H1 (cell line): ENCODE measurements around the gene CTDNEP1. TPM values are rescaled to one million over a fixed set of nuclear protein-coding genes. Genes with fewer than 3 reads are reported as not detected.

Experiments used
- CTCF ChIA-PET: fragments of 300-600 bp; sonication (Branson Sonifier 250); formaldehyde crosslinking; loops from one replicate; lab custom pipeline; 2021; ENCODE audit not compliant: partially characterized antibody; lab: Charles Lee
- POLR2A ChIA-PET: fragments of 300-600 bp; sonication (Branson Sonifier 250); formaldehyde crosslinking; loops from one replicate; lab custom pipeline; 2021; ENCODE audit warnings: inconsistent platforms; ENCODE audit not compliant: partially characterized antibody; lab: Charles Lee
- DNase-seq, 2 experiments: peaks; one replicate each; pipeline versions ENCODE4 v3.0.0 to v3.0.0-alpha.2; 2010 to 2022; ENCODE audit warnings: low spot score in 2 of 2, low read depth in 1 of 2, mixed read lengths in 1 of 2
- FAIRE-seq: peaks from 2 replicates; lab custom pipeline; 2011; peaks lifted over from hg19 to GRCh38; lab: Jason Lieb, UNC
- H2AFZ ChIP-seq: 2 replicates; pipeline ENCODE4 v1.8.1; 2012; ENCODE audit warnings: low read length, inconsistent platforms
- H2AK5ac ChIP-seq: 2 replicates; pipeline ENCODE4 v1.6.1; 2013; ENCODE audit warnings: low read depth, low read length
- H2BK120ac ChIP-seq: replicated peaks from 2 replicates; pipeline ENCODE3; 2013; ENCODE audit warnings: low read depth, low read length, inconsistent platforms
- H2BK12ac ChIP-seq: 2 replicates; pipeline ENCODE4 v1.6.1; 2013; ENCODE audit warnings: low read depth, low read length
- H2BK15ac ChIP-seq: 2 replicates; pipeline ENCODE4 v1.6.1; 2013; ENCODE audit warnings: low read length
- H2BK20ac ChIP-seq: 2 replicates; pipeline ENCODE4 v1.6.1; 2013; ENCODE audit warnings: low read length
- H2BK5ac ChIP-seq: 2 replicates; pipeline ENCODE4 v1.6.1; 2013; ENCODE audit warnings: low read depth, low read length
- H3K14ac ChIP-seq: 2 replicates; pipeline ENCODE4 v1.6.1; 2013; ENCODE audit warnings: inconsistent platforms; ENCODE audit not compliant: insufficient read length
- H3K18ac ChIP-seq: 2 replicates; pipeline ENCODE4 v1.6.1; 2013; ENCODE audit warnings: low read length; ENCODE audit errors: extremely low read depth
- H3K23ac ChIP-seq: 2 replicates; pipeline ENCODE4 v1.6.1; 2013; ENCODE audit warnings: inconsistent platforms; ENCODE audit not compliant: insufficient read length
- H3K23me2 ChIP-seq: 2 replicates; pipeline ENCODE4 v1.6.1; 2013; ENCODE audit warnings: low read depth, low read length
- H3K27ac ChIP-seq: 2 replicates; pipeline ENCODE4 v1.6.1; 2011; ENCODE audit warnings: low read depth, low read length, inconsistent platforms
- H3K27me3 ChIP-seq, 4 experiments: replicated peaks in 1 of 4; 1 replicate in 1 of 4; 2 replicates in 3 of 4; pipeline versions ENCODE4 v1.6.1 to v1.8.1; 2011 to 2013; ENCODE audit warnings: low read length in 3 of 4, mild to moderate bottlenecking in 3 of 4, inconsistent platforms in 2 of 4, mixed read lengths in 2 of 4, moderate library complexity in 1 of 4; ENCODE audit not compliant: control insufficient read depth in 3 of 4, insufficient read depth in 3 of 4; ENCODE audit errors: extremely low read depth in 1 of 4
- H3K36me3 ChIP-seq, 4 experiments: 2 replicates each; pipeline versions ENCODE4 v1.6.1 to v1.8.1; 2011 to 2013; ENCODE audit warnings: mild to moderate bottlenecking in 4 of 4, low read length in 3 of 4, moderate library complexity in 2 of 4, control low read depth in 1 of 4, inconsistent platforms in 1 of 4; ENCODE audit not compliant: insufficient read depth in 4 of 4, control insufficient read depth in 2 of 4
- H3K4ac ChIP-seq: replicated peaks from 2 replicates; pipeline ENCODE3; 2013; ENCODE audit warnings: low read length, low read depth, mixed read lengths, inconsistent platforms; ENCODE audit not compliant: insufficient read length
- H3K4me1 ChIP-seq, 4 experiments: replicated peaks in 1 of 4; 1 replicate in 1 of 4; 2 replicates in 3 of 4; pipeline versions ENCODE4 v1.6.1 to v1.8.1; 2011 to 2013; ENCODE audit warnings: low read length in 3 of 4, inconsistent platforms in 2 of 4, mixed read lengths in 1 of 4; ENCODE audit not compliant: insufficient read depth in 4 of 4, control insufficient read depth in 3 of 4
- H3K4me2 ChIP-seq, 2 experiments: 2 replicates each; pipeline versions ENCODE4 v1.6.1 to v1.8.1; 2011 to 2013; ENCODE audit warnings: low read depth in 2 of 2, low read length in 2 of 2, control low read depth in 1 of 2, inconsistent platforms in 1 of 2, mild to moderate bottlenecking in 1 of 2; ENCODE audit not compliant: insufficient read depth in 1 of 2
- H3K4me3 ChIP-seq, 4 experiments: fragments of 200-600, 300-600 bp in 1 of 4; sonication (generic), shearing (Covaris generic), sonication (Bioruptor Twin) in 1 of 4; 2 replicates each; pipeline versions ENCODE4 v1.5.1 to v1.8.1; 2011 to 2016; ENCODE audit warnings: low read length in 4 of 4, low read depth in 3 of 4, control low read depth in 2 of 4, inconsistent platforms in 2 of 4, mild to moderate bottlenecking in 2 of 4, mixed read lengths in 1 of 4, moderate library complexity in 1 of 4; ENCODE audit not compliant: insufficient read depth in 2 of 4; ENCODE audit errors: extremely low read depth in 1 of 4
- H3K56ac ChIP-seq: replicated peaks from 2 replicates; pipeline ENCODE3; 2013; ENCODE audit warnings: low read depth, mild to moderate bottlenecking, mixed read lengths, low read length, inconsistent platforms; ENCODE audit not compliant: insufficient read length
- H3K79me1 ChIP-seq: 2 replicates; pipeline ENCODE4 v1.6.1; 2013; ENCODE audit warnings: low read depth, low read length, control low read depth
- H3K79me2 ChIP-seq, 2 experiments: 2 replicates each; pipeline versions ENCODE4 v1.6.1 to v1.8.1; 2012 to 2013; ENCODE audit warnings: low read length in 2 of 2, mild to moderate bottlenecking in 2 of 2, inconsistent platforms in 1 of 2; ENCODE audit not compliant: insufficient read depth in 2 of 2, control insufficient read depth in 1 of 2
- H3K9ac ChIP-seq, 4 experiments: replicated peaks in 1 of 4; 1 replicate in 1 of 4; 2 replicates in 3 of 4; pipeline versions ENCODE4 v1.6.1 to v1.8.1; 2011 to 2013; ENCODE audit warnings: low read depth in 3 of 4, low read length in 3 of 4, control low read depth in 2 of 4, mild to moderate bottlenecking in 2 of 4, moderate library complexity in 2 of 4, inconsistent platforms in 1 of 4; ENCODE audit errors: extremely low read depth in 1 of 4
- H3K9me3 ChIP-seq, 2 experiments: 2 replicates each; pipeline versions ENCODE4 v1.6.1 to v1.8.1; 2012 to 2013; ENCODE audit warnings: mild to moderate bottlenecking in 2 of 2, moderate library complexity in 2 of 2, control low read depth in 1 of 2, inconsistent platforms in 1 of 2, low read depth in 1 of 2, low read length in 1 of 2, mixed read lengths in 1 of 2; ENCODE audit not compliant: insufficient read depth in 2 of 2
- H4K20me1 ChIP-seq, 2 experiments: replicated peaks in 1 of 2; 2 replicates each; pipeline versions ENCODE3 to v1.8.1; 2011 to 2013; ENCODE audit warnings: inconsistent platforms in 2 of 2, low read length in 2 of 2, mild to moderate bottlenecking in 1 of 2; ENCODE audit not compliant: insufficient read depth in 2 of 2, control insufficient read depth in 1 of 2
- H4K5ac ChIP-seq: 2 replicates; pipeline ENCODE4 v1.6.1; 2013; ENCODE audit warnings: low read length, low read depth, mixed read lengths, inconsistent platforms; ENCODE audit not compliant: insufficient read length
- H4K8ac ChIP-seq: 2 replicates; pipeline ENCODE4 v1.8.0; 2013; ENCODE audit warnings: mild to moderate bottlenecking, moderate library complexity, low read length, inconsistent platforms; ENCODE audit not compliant: insufficient read depth; ENCODE audit errors: extremely low read depth
- H4K91ac ChIP-seq: replicated peaks from 2 replicates; pipeline ENCODE3; 2013; ENCODE audit warnings: low read length, mixed read lengths, inconsistent platforms; ENCODE audit not compliant: insufficient read length
- ASH2L ChIP-seq: fragments of 200-600, 300-600 bp; sonication (generic); IDR thresholded peaks from one replicate; pipeline ENCODE4 v1.7.1; 2017; ENCODE audit warnings: low read length
- BRCA1 ChIP-seq: IDR thresholded peaks from 2 replicates; pipeline ENCODE4 v1.6.1; 2012; ENCODE audit warnings: low read depth, low read length, improper control_type of control experiment
- FOSL1 ChIP-seq: IDR thresholded peaks from 2 replicates; pipeline ENCODE4 v1.6.1; 2011; ENCODE audit warnings: mild to moderate bottlenecking, low read depth, low read length, moderate library complexity; ENCODE audit not compliant: insufficient read depth
- KDM5A ChIP-seq: fragments of 200-600 bp; IDR thresholded peaks from 2 replicates; pipeline ENCODE4 v1.7.1; 2012; ENCODE audit warnings: mild to moderate bottlenecking, low read length, inconsistent platforms, mixed read lengths
- SIN3A ChIP-seq, 2 experiments: IDR thresholded peaks in 1 of 2; conservative IDR thresholded peaks in 1 of 2; 2 replicates each; pipeline ENCODE4 v1.6.1; 2011 to 2012; ENCODE audit warnings: low read length in 2 of 2, improper control_type of control experiment in 1 of 2, low read depth in 1 of 2, mild to moderate bottlenecking in 1 of 2
- TCF12 ChIP-seq: IDR thresholded peaks from 2 replicates; pipeline ENCODE4 v1.6.1; 2011; ENCODE audit warnings: low read depth, mild to moderate bottlenecking, low read length
- WGBS, 2 experiments: shearing (Covaris generic) in 1 of 2; methylation state at CpG; one replicate each; pipeline versions ENCODE4 v1.1.6 to v1.1.7; 2013 to 2015; ENCODE audit warnings: low lambda C conversion rate in 2 of 2, mixed read lengths in 2 of 2, inconsistent platforms in 1 of 2, low coverage in 1 of 2, missing lambda C conversion rate in 1 of 2; ENCODE audit not compliant: insufficient replicate concordance in 2 of 2, insufficient coverage in 1 of 2, insufficient read length in 1 of 2; ENCODE audit errors: extremely low coverage in 1 of 2, missing lambda C conversion rate in 1 of 2; 5-methylcytosine and 5-hydroxymethylcytosine counted together
- polyA plus RNA-seq, 7 experiments: library from polyadenylated mRNA; depleted of rRNA in 3 of 7; stranded (reverse) in 5 of 7; unstranded in 2 of 7; fragments of >200 nt in 5 of 7; fragments of 200-250 nt in 2 of 7; gene quantifications; 1 replicate in 5 of 7; 2 replicates in 1 of 7; 4 replicates in 1 of 7; pipeline versions ENCODE4 v1.2.1 to v1.2.3, GENCODE V29; 2011 to 2013; ENCODE audit warnings: missing spikeins in 2 of 7, mixed read lengths in 2 of 7
- total RNA-seq: library from RNA; stranded (reverse); fragmentation: NEBNext Ultra II Directional; extraction: Animal tissue kit (Norgen Biotek cat#: 25700); gene quantifications from 2 replicates; pipeline ENCODE4 v1.2.1, GENCODE V29; 2021
- TF ChIP-seq, protein P1 (sequence below): IDR thresholded peaks from 2 replicates; pipeline ENCODE4 v1.6.1; 2012; ENCODE audit warnings: low read length, inconsistent platforms

CTDNEP1 gene
- total and polyA plus RNA-seq, 2 of the 8 experiments (the other 6 are each of a cell fraction or from before 2014, with no cell fraction given) = 114 to 123 TPM

DNA sequence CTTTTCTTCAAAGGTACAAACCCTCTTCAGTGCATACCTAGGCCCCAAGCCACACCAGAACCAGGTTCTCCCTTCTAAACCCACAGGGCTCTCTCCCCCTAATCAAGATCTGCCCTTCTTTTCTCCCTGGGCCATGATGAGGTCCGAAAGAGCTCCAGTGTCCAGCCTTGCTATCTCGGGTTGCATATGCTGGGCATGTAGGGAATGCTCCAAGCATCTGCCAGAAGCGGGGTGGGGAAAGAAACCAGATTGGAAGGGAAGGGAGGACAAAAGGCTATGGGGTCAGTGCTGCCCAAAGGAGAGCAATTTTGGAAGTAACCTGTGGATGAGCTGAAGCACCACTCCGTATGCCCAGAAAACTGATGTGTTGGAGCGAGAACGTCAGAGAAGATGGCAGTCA lies 2.3 kb downstream of the CTDNEP1 start:
- Histone ChIP-seq H3K4me1 (peaks cover 3 to 12% (median 5%) of the 10 kb centered on the region in 4 experiments), H3K36me3 (peaks cover 9 to 25% (median 20%) of the 10 kb centered on the region in 4 experiments; a peak in 7 of 8 replicates), H3K4me2 (peak overlapping the region in 1 of 2 experiments; percentile 99; a peak in 1 of 4 replicates), H2BK20ac (no peak overlapping the region), H3K56ac (no peak overlapping the region), H3K79me2 (peaks cover 23 to 54% of the 10 kb centered on the region in 2 experiments), H2BK15ac (no peak overlapping the region), H3K9me3 (no peaks in the 10 kb centered on the region), H2BK120ac (no peak overlapping the region), H2AFZ (no peak overlapping the region), H4K91ac (no peak overlapping the region), H3K4me3 (no peak overlapping the region), H3K23ac (no peak overlapping the region), H3K79me1 (peaks cover 16% of the 10 kb centered on the region), H3K23me2 (peaks cover 7% of the 10 kb centered on the region), H4K20me1 (peaks cover 4 to 9% of the 10 kb centered on the region in 2 experiments), H4K8ac (no peak overlapping the region), H2BK12ac (no peak overlapping the region), H2AK5ac (no peak overlapping the region), H3K14ac (no peak overlapping the region), H2BK5ac (0 out of 2 replicates have a peak overlapping the region, but pooled peaks have one; percentile 44), H3K27ac (no peak overlapping the region), H4K5ac (no peak overlapping the region), H3K27me3 (no peaks in the 10 kb centered on the region), H3K18ac (no peak overlapping the region), H3K4ac (no peak overlapping the region), H3K9ac (peak overlapping the region in 1 of 4 experiments; percentile 14; a peak in 1 of 7 replicates)
- ChIA-PET POLR2A (interaction anchor here (0.9 to 8.3 kb wide), 11 partner anchors 8 to 66 kb away, joined by 3 to 121 read pairs (median 4); partner anchors contain the start of genes ACADVL, CLDN7, DLG4 and DVL2), CTCF (interaction anchor here (0.6 to 1.4 kb wide), 4 partner anchors 11 to 515 kb away, joined by 3 to 7 read pairs (median 4); partner anchors contain the start of gene SLC2A4)
- FAIRE-seq (no peak), DNase-seq (no peak)
- WGBS, 2 experiments = 91% methylated on average over 6 of the region's 6 CpGs; no CpG with 5 or more reads in 1 of the 2 experiments
- TF ChIP-seq TCF12 = no peak
- TF ChIP-seq BRCA1 = no peak
- no peak for TF ChIP-seq KDM5A
- no peak for TF ChIP-seq SIN3A (conservative IDR thresholded peaks at IDR 0.05 in 1 of 2, IDR thresholded peaks at IDR 0.05 in 1 of 2; ENCODE audit: low read depth in 1 of 2, low read length in 2 of 2)
- TF ChIP-seq FOSL1 = no peak
- TF ChIP-seq ASH2L = no peak
- TF ChIP-seq, protein P1, sequence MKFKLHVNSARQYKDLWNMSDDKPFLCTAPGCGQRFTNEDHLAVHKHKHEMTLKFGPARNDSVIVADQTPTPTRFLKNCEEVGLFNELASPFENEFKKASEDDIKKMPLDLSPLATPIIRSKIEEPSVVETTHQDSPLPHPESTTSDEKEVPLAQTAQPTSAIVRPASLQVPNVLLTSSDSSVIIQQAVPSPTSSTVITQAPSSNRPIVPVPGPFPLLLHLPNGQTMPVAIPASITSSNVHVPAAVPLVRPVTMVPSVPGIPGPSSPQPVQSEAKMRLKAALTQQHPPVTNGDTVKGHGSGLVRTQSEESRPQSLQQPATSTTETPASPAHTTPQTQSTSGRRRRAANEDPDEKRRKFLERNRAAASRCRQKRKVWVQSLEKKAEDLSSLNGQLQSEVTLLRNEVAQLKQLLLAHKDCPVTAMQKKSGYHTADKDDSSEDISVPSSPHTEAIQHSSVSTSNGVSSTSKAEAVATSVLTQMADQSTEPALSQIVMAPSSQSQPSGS = no peak
